ENCODE measurements around the gene GSTO2.

The GSTO2 gene

DNA sequence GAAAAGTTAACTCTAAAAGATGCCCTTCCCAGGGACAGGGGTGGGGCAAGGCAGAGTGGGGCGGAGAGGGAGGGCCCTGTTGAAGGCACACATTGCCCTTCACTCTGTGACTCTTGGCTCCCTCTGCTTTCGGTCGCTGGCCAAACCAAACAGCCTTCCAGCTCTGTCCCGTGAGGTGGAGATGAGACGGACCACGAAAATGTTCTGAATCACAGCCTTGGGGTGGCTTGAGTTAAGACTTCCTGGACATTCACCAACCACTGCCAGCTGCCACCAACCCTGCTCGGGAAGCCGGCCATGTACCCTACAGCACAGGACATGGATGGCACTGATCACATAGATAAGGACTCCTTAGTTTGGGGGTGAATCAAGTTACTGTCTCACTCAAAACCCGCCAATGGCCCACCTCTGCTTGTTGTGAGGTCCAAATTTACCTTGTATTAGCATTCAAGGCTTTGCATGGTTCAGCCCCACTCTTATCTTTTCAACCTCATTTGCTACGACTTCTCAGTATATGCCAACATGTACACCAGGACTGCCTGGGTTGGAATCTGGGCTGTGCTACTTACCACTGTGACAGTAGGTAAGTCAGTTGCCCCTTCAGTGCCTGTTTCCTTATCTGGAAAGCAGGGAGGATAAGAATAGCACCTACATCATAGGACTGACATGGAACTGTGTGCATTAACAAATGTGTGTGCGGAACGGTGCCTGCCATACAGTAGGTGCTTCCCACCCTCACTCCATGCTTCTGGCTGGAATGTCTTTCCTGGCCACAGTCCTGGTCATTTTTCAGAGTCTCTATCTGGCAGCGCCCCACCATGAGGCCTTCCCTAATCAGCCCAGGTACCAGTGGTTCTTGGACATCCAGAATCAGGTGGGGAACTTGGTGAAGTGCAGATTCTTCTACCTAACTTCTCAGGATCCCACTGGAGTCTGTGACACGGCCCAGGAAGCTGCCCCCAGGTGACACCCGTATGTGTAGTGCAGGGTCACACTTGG is 41.3 kb downstream of the GSTO2 start:
- DNase-seq: no peak

GRCh38 chr10:104311184-104311720 is 42.3 kb downstream of the GSTO2 start:
- no peak for DNase-seq

DNA sequence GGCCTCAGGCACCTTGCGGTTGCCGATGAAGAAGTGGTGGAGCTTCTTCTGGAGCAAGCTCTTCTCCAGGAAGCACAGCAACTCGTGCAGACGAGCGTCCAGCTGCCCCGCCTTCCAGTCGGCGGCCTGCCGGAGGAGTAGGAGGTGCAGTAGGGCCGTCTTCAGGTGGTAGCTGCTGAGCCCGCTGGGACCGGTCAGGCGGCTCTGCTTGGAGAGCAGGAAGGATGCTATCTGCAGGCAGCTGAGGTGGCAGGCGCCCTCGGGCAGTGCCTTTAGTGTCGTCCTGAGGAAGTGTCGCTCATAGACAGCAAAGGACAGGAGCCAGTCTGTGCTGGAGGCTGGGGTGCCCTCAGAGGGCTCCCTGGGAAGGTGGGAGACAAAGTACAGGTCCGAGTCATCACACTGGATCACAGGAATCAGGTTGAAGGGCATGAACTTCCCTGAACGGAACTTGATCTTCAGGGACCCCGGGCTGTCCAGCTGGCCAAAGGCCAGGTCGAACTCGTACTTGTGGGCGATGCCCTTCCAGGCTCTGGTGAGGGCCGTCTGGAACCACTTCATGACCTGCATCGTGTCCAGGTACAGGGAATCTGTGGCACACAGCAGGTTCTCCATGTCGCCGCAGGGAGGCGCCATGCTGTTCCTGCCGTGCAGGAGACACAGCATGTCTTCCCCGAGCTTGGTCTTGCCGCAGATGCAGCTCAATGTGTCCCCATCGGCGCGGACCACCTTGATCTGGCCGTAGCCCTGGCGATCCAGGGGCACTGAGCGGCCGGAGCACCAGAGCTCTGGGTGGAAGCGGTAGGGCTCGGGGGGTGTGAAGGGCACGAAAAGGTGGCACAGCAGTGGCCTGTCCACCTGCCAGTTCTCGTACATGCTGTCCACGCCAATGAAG is 45.9 kb downstream of the GSTO2 start:
- no peak for DNase-seq

DNA sequence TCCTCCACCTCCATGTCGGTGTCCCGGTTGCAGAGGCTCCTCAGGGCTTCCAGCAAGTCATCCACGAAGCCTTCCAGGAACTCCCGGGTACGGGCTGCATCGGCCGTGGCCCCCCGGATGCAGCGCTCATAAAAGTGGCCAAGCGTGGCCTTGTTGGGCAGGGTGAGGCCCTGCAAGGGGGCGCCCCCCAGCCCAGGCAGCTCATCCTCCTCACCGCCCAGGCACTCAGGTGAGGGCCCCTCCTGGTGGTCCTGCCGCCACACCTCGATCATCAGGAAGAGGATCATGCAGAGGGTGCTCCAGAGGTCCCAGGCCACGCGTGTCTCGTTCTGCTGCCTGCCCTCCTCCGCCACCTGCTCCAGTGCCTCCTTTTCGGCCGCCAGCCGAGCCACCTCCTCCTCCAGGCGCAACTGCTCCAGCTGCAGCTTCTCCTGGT is 46.5 kb downstream of the GSTO2 start:
- DNase-seq: no peak

GRCh38 chr10:104316321-104317099 is 47.5 kb downstream of the GSTO2 start:
- DNase-seq: no peak

GRCh38 chr10:104317269-104317710 is 48.3 kb downstream of the GSTO2 start:
- DNase-seq: no peak

DNA sequence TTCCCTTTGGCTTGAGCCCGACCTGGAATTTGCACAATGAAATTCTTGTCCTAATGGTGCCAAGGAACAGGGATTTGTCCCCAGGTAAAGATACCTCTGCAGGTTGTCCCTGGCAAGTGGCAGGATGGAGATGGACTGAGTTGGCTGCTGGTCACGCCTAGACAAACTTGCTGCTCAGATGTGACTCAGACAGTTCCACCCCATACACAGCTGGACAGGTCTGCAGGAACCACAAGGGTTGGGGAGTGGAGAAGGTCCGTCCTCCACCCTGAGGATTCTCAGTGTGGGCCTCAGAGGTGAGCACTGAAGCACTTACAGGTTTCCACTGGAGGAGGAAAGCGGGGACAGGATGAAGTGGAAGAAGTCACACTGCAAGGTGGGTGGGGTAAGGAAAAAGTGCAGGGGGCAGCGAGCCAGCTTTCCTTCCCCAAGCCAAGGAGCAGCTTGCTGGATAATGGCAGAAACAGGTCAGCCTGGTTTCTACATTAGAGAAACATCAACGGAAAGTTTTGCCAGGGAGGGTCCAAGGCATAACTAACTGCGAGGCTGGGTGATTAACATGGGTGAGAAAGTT is 48.8 kb downstream of the GSTO2 start:
- no peak for DNase-seq

- no peak for DNase-seq
Measured at GRCh38 chr10:104318326-104318725, 49.3 kb downstream of the GSTO2 start.

GRCh38 chr10:104318810-104319741 is 50.1 kb downstream of the GSTO2 start:
- DNase-seq: no peak

DNA sequence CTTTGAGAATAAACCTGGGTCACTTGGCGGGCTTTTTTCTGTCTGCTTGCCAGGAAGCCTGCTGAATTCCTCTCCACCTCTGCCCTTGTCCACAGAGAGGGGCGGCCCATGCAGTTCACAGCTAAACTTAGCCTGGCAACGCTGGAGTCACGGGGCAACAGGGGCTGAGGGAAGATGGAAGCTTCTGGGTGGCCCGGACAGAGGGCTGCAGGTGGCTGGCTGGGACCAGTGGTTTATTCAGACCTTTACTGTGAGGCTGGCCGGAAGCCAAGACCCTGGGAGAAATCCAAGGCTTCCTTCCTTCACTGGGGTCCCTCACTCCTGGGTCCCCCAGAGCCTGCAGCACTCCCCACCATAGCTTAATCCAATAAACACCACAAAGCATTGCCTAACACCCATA is 52.2 kb downstream of the GSTO2 start:
- no peak for DNase-seq

GRCh38 chr10:104321725-104322415 is 52.9 kb downstream of the GSTO2 start:
- DNase-seq: no peak

- peak; percentile 37 to 50 for DNase-seq
Measured at GRCh38 chr10:104322416-104322782, 53.4 kb downstream of the GSTO2 start.

GRCh38 chr10:104323085-104323484 is 54.1 kb downstream of the GSTO2 start:
- DNase-seq: no peak

GRCh38 chr10:104323760-104324201 is 54.8 kb downstream of the GSTO2 start:
- no peak for DNase-seq

- DNase-seq: peak in 1 of 2 donors; percentile 67
Measured at GRCh38 chr10:104324221-104324686, 55.3 kb downstream of the GSTO2 start.

DNA sequence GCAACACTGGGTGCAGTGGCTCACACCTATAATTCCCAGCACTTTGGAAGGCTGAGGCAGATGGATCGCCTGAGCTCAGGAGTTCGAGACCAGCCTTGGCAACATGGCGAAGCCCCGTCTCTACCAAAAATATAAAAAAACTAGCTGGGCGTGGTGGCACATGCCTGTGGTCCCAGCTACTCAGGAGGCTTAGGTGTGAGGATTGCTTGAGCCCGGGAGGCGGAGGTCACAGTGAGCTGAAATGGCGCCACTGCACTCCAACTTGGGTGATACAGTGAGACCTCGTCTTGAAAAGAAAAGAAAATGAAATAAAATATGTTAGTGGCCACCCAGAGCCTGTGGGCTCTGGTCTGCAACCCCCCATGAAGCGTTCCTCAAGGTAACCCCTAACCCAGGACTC is 55.9 kb downstream of the GSTO2 start:
- no peak for DNase-seq

GRCh38 chr10:104325436-104326435 is 56.8 kb downstream of the GSTO2 start:
- no peak for DNase-seq

- DNase-seq: no peak
Measured at GRCh38 chr10:104326991-104327610, 58.1 kb downstream of the GSTO2 start.

All from CD4-positive, alpha-beta T cell treated with Interleukin-4 for 1 hour (primary cell).